Loucy (cell line): ENCODE data around the gene MMRN1.

Source experiments
- CTCF ChIP-seq: fragments of 200-600 bp; sonication (generic); conservative IDR thresholded peaks from 2 replicates; pipeline ENCODE4 v1.5.1; 2014; ENCODE audit warnings: mild to moderate bottlenecking, antibody characterized with exemption, low read length
- EZH2phosphoT487 ChIP-seq: fragments of 200-600 bp; IDR thresholded peaks from 2 replicates; pipeline ENCODE4 v1.6.1; 2018; ENCODE audit warnings: antibody characterized with exemption, mild to moderate bottlenecking, moderate library complexity, borderline replicate concordance

DNA sequence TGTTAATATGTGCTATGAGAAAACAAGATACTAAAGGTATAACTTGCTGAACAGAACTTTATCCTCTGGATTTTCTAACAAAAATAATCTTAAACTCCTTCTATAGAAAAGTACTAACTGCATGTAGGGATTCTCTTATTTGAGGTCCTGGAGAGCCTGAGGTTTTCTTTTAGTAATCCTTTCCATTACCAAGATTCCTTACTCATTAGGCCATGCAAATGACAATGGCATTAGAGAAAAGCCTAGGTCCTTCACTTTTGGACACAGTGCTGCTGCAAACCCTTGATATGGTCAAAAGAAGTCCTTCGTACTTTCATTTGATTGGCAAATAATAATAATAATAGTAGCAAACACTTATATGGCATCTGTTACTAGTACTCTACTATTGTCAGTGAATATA is 3.2 kb downstream of the MMRN1 start:
- TF ChIP-seq CTCF = no peak
- TF ChIP-seq EZH2phosphoT487 = no peak
